Mesothelial cell of epicardium (in vitro differentiated cells): ENCODE results near the gene ATG2A. TPM values are rescaled to one million over a fixed set of nuclear protein-coding genes. Genes with fewer than 3 reads are reported as not detected.

Experiments
- DNase-seq, 2 experiments: peaks; one replicate each; pipeline ENCODE4 v3.0.0; 2021; ENCODE audit warnings: low spot score in 2 of 2; ENCODE audit not compliant: unreplicated experiment in 2 of 2
- H3K27ac Mint-ChIP-seq: 2 replicates; pipeline ENCODE4 v1.8.0; 2021; ENCODE audit warnings: mixed read lengths
- H3K27me3 Mint-ChIP-seq: 2 replicates; pipeline ENCODE4 v1.8.0; 2021; ENCODE audit warnings: low read depth, mixed read lengths
- H3K36me3 Mint-ChIP-seq: 2 replicates; pipeline ENCODE4 v1.8.0; 2021; ENCODE audit warnings: mixed read lengths
- H3K4me1 Mint-ChIP-seq: 2 replicates; pipeline ENCODE4 v1.8.0; 2021; ENCODE audit warnings: mixed read lengths
- H3K4me3 Mint-ChIP-seq: 2 replicates; pipeline ENCODE4 v1.8.0; 2021; ENCODE audit warnings: mild to moderate bottlenecking, moderate library complexity, mixed read lengths
- H3K9me3 Mint-ChIP-seq: 2 replicates; pipeline ENCODE4 v1.8.0; 2021; ENCODE audit warnings: mixed read lengths
- total RNA-seq: library from RNA; stranded (reverse); gene quantifications from 3 replicates; pipeline ENCODE4 v1.2.1, GENCODE V29; 2021
- TF ChIP-seq, protein P1 (sequence below): fragments of 200-600 bp; sonication (generic); IDR thresholded peaks from one replicate; pipeline ENCODE4 v1.5.0; 2021; ENCODE audit warnings: antibody characterized with exemption; ENCODE audit not compliant: unreplicated experiment

The ATG2A gene
- total RNA-seq, 1 donor from 2014 or later: 31.7 TPM

DNA sequence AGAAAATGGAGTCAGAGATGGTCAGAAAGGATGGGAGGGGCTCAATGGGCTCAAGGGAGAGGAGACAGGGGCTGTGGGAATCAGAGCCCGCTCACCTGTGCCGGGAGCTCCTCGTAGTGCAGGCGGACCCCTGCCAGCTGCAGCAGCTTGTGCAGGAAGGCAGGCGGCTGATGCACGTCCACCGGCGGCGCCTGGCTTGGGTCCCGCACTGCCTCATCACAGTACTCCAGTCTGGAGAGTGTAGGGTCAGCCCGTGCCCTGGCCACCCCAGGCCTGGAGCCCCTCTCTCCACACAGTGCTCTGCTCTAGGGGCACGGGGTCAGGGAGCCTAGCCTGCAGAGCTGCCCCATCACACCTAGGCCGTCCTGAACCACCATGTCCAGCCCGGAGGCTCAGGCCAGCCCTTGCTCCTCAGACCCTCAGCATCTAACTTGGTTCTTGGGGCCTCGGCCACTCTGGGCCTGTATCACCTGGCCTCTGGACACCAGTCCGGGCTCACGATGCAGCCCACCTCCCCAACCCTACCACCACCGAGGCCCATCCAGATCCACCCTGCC is 3.8 kb downstream of the ATG2A start:
- Mint-ChIP-seq H3K36me3 (peaks cover 16% of the 10 kb centered on the region), H3K4me3 (no peak overlapping the region)
- TF ChIP-seq, protein P1, sequence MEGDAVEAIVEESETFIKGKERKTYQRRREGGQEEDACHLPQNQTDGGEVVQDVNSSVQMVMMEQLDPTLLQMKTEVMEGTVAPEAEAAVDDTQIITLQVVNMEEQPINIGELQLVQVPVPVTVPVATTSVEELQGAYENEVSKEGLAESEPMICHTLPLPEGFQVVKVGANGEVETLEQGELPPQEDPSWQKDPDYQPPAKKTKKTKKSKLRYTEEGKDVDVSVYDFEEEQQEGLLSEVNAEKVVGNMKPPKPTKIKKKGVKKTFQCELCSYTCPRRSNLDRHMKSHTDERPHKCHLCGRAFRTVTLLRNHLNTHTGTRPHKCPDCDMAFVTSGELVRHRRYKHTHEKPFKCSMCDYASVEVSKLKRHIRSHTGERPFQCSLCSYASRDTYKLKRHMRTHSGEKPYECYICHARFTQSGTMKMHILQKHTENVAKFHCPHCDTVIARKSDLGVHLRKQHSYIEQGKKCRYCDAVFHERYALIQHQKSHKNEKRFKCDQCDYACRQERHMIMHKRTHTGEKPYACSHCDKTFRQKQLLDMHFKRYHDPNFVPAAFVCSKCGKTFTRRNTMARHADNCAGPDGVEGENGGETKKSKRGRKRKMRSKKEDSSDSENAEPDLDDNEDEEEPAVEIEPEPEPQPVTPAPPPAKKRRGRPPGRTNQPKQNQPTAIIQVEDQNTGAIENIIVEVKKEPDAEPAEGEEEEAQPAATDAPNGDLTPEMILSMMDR: no peak

DNA sequence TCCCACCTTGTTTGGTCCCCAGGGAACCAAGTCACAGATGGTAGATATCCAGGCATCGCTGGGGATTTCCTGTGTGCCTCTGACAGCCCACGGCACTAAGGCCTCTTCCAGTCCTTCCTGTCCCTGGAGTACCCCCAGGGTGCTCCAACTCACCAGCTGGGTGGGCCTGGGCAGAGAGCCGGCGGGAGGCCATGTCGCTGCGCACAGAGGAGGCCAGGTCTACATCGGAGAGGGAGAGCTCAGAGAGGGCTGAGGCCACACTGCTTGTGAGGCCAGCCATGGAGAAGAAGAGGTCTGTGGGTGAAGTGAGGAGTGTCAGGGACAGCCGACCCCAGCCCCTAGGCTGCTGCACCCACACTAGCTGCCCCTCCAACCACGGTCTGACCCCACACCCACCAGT is 5.3 kb downstream of the ATG2A start:
- Mint-ChIP-seq H3K27ac (no peak overlapping the region), H3K4me3 (no peak overlapping the region), H3K27me3 (no peaks in the 10 kb centered on the region), H3K9me3 (no peaks in the 10 kb centered on the region), H3K36me3 (peaks cover 22% of the 10 kb centered on the region), H3K4me1 (peaks cover 13% of the 10 kb centered on the region)
- TF ChIP-seq, protein P1: no peak
- DNase-seq: no peak

More for the DNA sequence above, 3.8 kb downstream of the ATG2A start:
- Mint-ChIP-seq H3K9me3 (no peaks in the 10 kb centered on the region), H3K27ac (no peak overlapping the region), H3K27me3 (no peaks in the 10 kb centered on the region), H3K4me1 (peaks cover 22% of the 10 kb centered on the region)
- DNase-seq: no peak

DNA sequence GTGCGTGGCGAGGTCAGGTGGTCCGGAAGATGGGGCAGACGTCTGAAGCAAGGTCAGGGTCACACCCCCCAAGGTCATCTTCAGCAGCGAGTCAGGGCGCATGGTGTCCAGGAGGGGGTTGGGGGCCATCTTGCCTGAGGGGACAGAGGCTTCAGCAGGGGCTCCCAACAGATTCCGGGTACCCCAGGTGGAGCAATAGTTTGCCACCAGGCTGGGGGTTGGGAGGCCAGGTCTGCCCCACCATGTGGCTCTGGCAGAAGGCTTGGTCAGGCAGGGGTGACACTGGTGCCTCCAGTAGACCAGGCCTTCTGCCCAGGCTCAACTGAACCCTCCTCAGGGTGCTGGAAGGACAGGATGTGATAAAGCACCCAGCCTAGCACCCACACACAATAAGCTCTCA is 5.9 kb downstream of the ATG2A start:
- DNase-seq: no peak
- H3K36me3 Mint-ChIP-seq: peaks cover 22% of the 10 kb centered on the region
- H3K9me3 Mint-ChIP-seq: no peaks in the 10 kb centered on the region
- no peaks in the 10 kb centered on the region for H3K27me3 Mint-ChIP-seq
- H3K27ac Mint-ChIP-seq: no peak overlapping the region
- H3K4me1 Mint-ChIP-seq: peaks cover 8% of the 10 kb centered on the region
- H3K4me3 Mint-ChIP-seq: no peak overlapping the region
- TF ChIP-seq, protein P1: no peak

DNA sequence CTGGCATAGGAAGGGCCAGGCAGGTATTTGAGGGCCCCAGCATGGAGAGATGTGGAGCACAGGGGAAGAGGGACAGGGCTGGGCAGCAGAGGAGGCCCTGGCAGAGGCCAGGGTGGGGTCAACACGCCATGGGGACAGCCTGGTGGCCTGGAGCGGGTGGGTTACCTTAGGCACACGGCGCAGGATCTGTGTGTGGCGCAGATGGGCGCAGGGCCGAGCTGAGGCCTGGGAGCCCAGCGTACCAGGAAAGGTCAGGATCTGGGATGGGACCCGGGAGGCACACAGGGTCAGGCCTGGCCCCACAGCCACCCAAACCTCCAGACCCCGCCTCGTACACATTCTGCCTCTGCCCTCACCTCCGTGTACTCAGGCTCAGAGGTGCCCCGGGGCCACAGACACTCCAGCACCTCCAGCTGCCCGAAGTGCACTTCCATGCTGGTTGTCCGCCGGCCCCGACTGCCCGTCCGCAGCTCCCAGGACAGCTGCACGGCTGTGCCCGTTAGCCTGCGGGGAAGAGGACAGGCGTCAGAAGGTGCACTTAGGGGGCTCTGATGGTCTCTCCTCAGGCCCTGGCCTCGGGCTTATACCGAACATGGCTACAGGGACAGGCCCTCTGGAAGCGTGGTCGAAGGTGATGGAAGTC is 6.4 kb downstream of the ATG2A start:
- H3K4me1 Mint-ChIP-seq: peaks cover 3% of the 10 kb centered on the region
- H3K4me3 Mint-ChIP-seq: no peak overlapping the region
- H3K27ac Mint-ChIP-seq: no peak overlapping the region
- DNase-seq: no peak
- no peaks in the 10 kb centered on the region for H3K9me3 Mint-ChIP-seq
- TF ChIP-seq, protein P1: no peak
- H3K36me3 Mint-ChIP-seq: peaks cover 22% of the 10 kb centered on the region
- H3K27me3 Mint-ChIP-seq: no peaks in the 10 kb centered on the region

DNA sequence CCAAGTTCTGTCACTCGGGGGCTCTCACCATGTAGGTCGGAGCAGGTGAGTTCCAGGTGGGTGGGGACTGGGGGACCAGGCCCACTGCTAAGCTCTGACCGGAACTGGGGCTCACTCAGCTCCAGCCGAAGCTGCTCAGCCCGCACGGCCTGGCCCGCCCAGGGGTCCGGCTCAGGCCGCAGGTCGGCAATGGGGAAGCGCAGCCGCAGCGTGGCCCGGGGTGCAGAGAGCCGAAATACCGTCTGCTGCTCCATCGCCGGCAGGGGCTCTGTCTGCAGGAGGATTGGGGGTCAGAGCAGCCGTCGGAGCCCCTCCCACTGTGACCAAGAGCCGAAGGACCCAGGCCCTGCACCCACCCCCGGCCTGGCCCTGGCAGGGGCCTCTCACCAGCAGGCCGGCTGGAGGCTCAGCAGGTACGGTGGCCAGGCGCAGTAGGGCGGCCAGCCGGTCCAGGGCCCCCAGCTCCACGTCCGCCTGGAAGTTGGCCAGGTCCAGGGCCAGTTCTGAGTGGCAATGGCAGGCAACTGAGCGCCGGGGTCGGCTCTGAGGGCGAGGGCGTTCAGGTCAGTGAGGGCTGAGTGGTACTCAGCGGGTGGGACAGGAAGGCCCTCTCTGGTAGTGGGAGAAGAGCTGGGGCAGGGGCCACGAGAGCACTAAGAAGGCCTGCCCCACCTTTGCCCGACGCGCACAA is 7.2 kb downstream of the ATG2A start:
- Mint-ChIP-seq H3K27me3 (no peaks in the 10 kb centered on the region), H3K36me3 (peaks cover 29% of the 10 kb centered on the region), H3K9me3 (no peaks in the 10 kb centered on the region), H3K4me1 (no peaks in the 10 kb centered on the region), H3K4me3 (no peak overlapping the region), H3K27ac (no peak overlapping the region)
- no peak for DNase-seq
- TF ChIP-seq, protein P1: no peak
